Left lung (tissue), 10 donors: ENCODE data around the gene TAS2R60. TPM values are rescaled to one million over a fixed set of nuclear protein-coding genes. Genes with fewer than 3 reads are reported as not detected.

Experiments used
- ATAC-seq: fragments of 200-7000 bp; cut with Tn5 transposase; one replicate; pipeline ENCODE4 v1.9.1; 2020; ENCODE audit warnings: moderate library complexity
- DNase-seq, 4 donors: peaks; one replicate each; pipeline ENCODE4 v3.0.0-alpha.2; 2013 to 2020
- H3K27ac ChIP-seq, 2 donors: fragments of 200-600 bp; sonication (generic) in 1 of 2; one replicate each; pipeline versions ENCODE4 v1.5.0 to v1.8.0; 2020 to 2021
- H3K27me3 ChIP-seq, 2 donors: fragments of 200-600 bp; sonication (generic) in 1 of 2; one replicate each; pipeline versions ENCODE4 v1.5.0 to v1.8.0; 2020 to 2021
- H3K36me3 ChIP-seq, 2 donors: fragments of 200-600 bp; sonication (generic) in 1 of 2; one replicate each; pipeline versions ENCODE4 v1.5.0 to v1.8.0; 2020 to 2021
- H3K4me1 ChIP-seq, 2 donors: fragments of 200-600 bp; one replicate each; pipeline ENCODE4 v1.8.0; 2021
- H3K4me3 ChIP-seq, 2 donors: fragments of 200-600 bp; sonication (generic) in 1 of 2; one replicate each; pipeline versions ENCODE4 v1.5.0 to v1.8.0; 2020 to 2021; ENCODE audit warnings: mild to moderate bottlenecking in 1 of 2
- H3K9me3 ChIP-seq, 2 donors: fragments of 200-600 bp; sonication (generic) in 1 of 2; one replicate each; pipeline versions ENCODE4 v1.5.0 to v1.8.0; 2020 to 2021
- intact Hi-C, 2 donors: fragments of 100-400 bp; cut with DNase I; formaldehyde crosslinking; loops; one replicate each; pipeline versions ENCODE4 v1.11.2 to v1.14.2; 2022
- polyA plus RNA-seq, 6 donors: library from polyadenylated mRNA; unstranded; fragments of 120-200 nt; gene quantifications; one replicate each; pipeline ENCODE4 v1.2.1, GENCODE V29; 2013; ENCODE audit not compliant: insufficient read length in 6 of 6
- total RNA-seq, 2 donors: library from RNA; stranded (reverse); fragmentation: NEBNext Ultra II Directional; extraction: Animal tissue kit (Norgen Biotek cat#: 25700); gene quantifications; one replicate each; pipeline ENCODE4 v1.2.1, GENCODE V29; 2021
- TF ChIP-seq, protein P1 (sequence below), 2 donors: fragments of 200-600 bp; sonication (generic) in 1 of 2; IDR thresholded peaks; one replicate each; pipeline versions ENCODE4 v1.5.0 to v1.8.0; 2021; ENCODE audit warnings: antibody characterized with exemption in 2 of 2
- donor health status: DM: no; HTN: yes; CAD: no.
- donor health status: DM: no; HTN: no; CAD: no.

Gene TAS2R60
- total and polyA plus RNA-seq, 8 donors, result not detected

DNA sequence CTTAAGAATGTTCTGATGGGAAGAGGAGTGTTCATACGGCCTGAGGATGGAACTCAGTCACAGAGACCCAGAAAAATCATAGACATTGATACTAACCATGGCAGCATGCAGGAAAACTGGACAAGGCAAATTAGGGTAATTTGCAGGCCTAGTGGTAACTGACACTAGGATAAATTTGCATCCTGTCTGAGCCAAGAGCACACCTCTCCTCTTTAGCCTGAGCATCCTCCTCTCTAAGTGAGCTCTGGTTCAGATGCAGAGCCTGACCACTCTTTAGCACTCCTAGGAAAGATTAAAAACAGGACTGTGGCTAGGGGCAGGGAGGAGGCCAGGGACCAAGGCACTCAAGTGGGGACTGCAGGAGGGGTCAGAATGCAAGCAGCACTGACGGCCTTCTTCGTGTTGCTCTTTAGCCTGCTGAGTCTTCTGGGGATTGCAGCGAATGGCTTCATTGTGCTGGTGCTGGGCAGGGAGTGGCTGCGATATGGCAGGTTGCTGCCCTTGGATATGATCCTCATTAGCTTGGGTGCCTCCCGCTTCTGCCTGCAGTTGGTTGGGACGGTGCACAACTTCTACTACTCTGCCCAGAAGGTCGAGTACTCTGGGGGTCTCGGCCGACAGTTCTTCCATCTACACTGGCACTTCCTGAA, 34.4 kb downstream of the TAS2R60 start, which contains the start of gene TAS2R41:
TSS of gene TAS2R41 (plus strand) at position 373 of the 650 bp plus-strand sequence. CDS start at position 373, 0 bp downstream.
- H3K27ac ChIP-seq, result no peak within 1 kb of the TSS
- no peak for DNase-seq
- H3K9me3 ChIP-seq, result no peaks in the 10 kb centered on the region
- H3K27me3 ChIP-seq, result no peaks in the 10 kb centered on the region
- H3K36me3 ChIP-seq, result no peaks in the 10 kb centered on the region
- no peak within 1 kb of the TSS for H3K4me3 ChIP-seq
- TF ChIP-seq, protein P1, sequence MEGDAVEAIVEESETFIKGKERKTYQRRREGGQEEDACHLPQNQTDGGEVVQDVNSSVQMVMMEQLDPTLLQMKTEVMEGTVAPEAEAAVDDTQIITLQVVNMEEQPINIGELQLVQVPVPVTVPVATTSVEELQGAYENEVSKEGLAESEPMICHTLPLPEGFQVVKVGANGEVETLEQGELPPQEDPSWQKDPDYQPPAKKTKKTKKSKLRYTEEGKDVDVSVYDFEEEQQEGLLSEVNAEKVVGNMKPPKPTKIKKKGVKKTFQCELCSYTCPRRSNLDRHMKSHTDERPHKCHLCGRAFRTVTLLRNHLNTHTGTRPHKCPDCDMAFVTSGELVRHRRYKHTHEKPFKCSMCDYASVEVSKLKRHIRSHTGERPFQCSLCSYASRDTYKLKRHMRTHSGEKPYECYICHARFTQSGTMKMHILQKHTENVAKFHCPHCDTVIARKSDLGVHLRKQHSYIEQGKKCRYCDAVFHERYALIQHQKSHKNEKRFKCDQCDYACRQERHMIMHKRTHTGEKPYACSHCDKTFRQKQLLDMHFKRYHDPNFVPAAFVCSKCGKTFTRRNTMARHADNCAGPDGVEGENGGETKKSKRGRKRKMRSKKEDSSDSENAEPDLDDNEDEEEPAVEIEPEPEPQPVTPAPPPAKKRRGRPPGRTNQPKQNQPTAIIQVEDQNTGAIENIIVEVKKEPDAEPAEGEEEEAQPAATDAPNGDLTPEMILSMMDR (IDR thresholded peaks at IDR 0.05), result no peak
- ATAC-seq, result no peak
- H3K4me1 ChIP-seq, result no peaks in the 10 kb centered on the region
- intact Hi-C loops, result no loop called here

DNA sequence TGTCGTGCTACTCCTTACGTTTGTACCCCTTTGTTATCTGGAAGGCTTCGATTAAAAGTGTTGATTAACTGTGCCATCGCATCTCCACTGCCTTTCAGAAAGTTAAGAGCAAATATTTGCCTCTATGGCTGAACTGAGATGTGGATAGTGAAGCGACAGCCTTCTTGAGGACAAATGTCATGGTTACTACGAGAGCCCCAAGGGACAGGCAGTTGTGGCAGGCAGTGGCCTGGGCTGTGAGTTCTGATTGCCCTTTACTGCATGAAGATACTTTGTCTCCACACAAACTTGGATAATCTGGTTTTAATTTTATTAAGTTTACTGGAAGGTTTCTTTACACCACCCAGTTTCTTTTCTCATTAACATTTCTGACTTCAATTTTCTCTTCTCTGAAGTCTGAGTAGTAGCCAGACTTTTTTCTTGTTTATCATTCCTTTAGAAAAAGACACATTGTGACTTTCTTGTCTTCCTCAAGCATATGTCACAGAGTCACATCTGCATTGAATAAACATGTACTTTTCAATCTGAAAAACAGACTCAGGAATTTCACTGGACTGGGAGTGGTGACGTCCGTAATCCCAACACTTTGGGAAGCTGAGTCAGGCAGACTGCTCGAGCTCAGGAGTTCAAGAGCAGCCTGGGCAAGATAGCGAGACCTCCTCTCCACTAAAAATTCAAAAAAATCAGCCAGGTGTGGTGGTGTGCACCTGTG, 36.0 kb downstream of the TAS2R60 start:
- Histone ChIP-seq H3K4me1 (peaks cover 3 to 4% of the 10 kb centered on the region in 2 donors), H3K27me3 (no peaks in the 10 kb centered on the region), H3K27ac (no peak overlapping the region), H3K36me3 (no peaks in the 10 kb centered on the region), H3K4me3 (no peak overlapping the region), H3K9me3 (no peaks in the 10 kb centered on the region)
- DNase-seq (no peak), ATAC-seq (no peak)
- TF ChIP-seq, protein P1 (IDR thresholded peaks at IDR 0.05), result no peak
- intact Hi-C loops, result no loop called here

DNA sequence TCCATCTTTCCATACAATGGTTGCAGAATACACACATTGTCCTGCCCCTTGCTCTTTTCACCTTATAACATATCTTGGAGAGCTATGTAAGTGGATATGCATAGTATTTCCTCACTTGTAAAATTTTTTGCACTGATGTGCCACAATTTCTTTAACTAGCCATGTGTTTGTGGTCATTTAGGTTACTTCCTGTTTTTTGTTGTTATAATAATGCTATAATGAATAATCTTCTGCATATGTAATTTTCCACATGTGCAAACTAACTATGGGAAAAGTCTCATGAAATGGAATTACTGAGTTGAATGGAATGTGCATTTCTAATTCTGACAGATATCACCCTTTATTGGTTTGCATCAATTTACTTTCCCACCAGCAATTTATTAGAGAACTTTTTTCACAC, 37.2 kb downstream of the TAS2R60 start:
- Histone ChIP-seq H3K27me3 (no peaks in the 10 kb centered on the region), H3K36me3 (no peaks in the 10 kb centered on the region), H3K27ac (no peak overlapping the region), H3K4me3 (no peak overlapping the region), H3K4me1 (peaks cover 4 to 9% of the 10 kb centered on the region in 2 donors), H3K9me3 (no peaks in the 10 kb centered on the region)
- DNase-seq, result no peak
- TF ChIP-seq, protein P1 (IDR thresholded peaks at IDR 0.05), result no peak
- intact Hi-C loops, result no loop called here
- ATAC-seq, result no peak

DNA sequence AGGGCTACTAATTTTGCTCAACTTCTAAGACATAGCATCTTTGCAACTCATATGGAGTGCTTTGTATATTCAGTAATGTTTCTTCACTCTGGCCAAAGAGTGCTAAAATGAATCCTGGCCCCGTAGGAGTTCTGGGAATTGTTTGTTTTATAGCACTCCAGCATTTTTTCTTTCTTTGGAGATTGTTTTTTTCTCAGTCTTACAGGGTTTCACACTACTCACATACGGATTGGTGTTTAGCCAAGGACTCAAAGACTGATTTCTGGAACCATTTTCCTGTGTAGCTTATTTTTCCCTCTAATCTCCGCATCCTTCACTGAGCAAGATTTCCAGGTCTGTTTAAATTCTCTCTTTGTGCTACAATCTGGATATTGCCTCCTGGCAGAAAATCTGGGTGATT, 40.9 kb downstream of the TAS2R60 start:
- Histone ChIP-seq H3K4me3 (no peak overlapping the region), H3K9me3 (no peaks in the 10 kb centered on the region), H3K36me3 (no peaks in the 10 kb centered on the region), H3K27me3 (no peaks in the 10 kb centered on the region), H3K4me1 (peaks cover 7 to 34% of the 10 kb centered on the region in 2 donors), H3K27ac (peak overlapping the region; percentile 14 to 69)
- TF ChIP-seq, protein P1 (IDR thresholded peaks at IDR 0.05), result no peak
- peak in 2 of 4 donors; percentile 83 to 90 for DNase-seq
- intact Hi-C loops, result no loop called here
- no peak for ATAC-seq

DNA sequence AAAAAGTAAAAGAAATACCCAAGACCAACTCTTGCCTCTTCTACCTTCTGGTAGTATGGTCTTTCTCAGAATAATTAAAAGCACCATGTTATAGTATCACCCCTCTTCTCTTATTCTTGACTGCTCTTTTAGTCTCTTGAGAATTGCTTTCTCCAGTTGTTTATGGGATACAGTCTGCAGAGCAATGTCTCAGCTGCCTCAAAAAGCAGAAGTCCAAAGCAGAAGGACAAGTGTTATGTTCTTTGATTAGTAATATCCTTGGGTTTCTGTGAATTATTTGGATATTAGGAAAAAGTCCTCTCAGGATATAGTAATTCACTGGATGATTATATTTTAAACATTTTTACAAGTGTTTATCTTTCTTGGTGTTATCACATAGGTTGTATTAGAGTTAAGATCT, 41.8 kb downstream of the TAS2R60 start:
- intact Hi-C loops, result no loop called here
- peaks cover 7 to 34% of the 10 kb centered on the region in 2 donors for H3K4me1 ChIP-seq
- H3K4me3 ChIP-seq, result no peak overlapping the region
- peak overlapping the region; percentile 14 to 69 for H3K27ac ChIP-seq
- no peak for DNase-seq
- H3K27me3 ChIP-seq, result no peaks in the 10 kb centered on the region
- H3K9me3 ChIP-seq, result no peaks in the 10 kb centered on the region
- H3K36me3 ChIP-seq, result no peaks in the 10 kb centered on the region
- ATAC-seq, result peak; percentile 52
- TF ChIP-seq, protein P1 (IDR thresholded peaks at IDR 0.05), result no peak
